Stimulated activated CD4-positive, alpha-beta T cell treated with anti-CD3 and anti-CD28 coated beads, Interleukin-15, amount 100 ng/mL, for 1 hour (primary cell): ENCODE measurements around the gene NOS1.
"Not testable (repeated sequence)": the region's sequence is repeated elsewhere in the genome, so short reads cannot be mapped to it uniquely, and the experiment has no call there.

Source experiments
- DNase-seq, 2 donors: peaks; one replicate each; pipeline ENCODE4 v3.0.0-alpha.2; 2020; ENCODE audit warnings: low read depth in 1 of 2, low spot score in 1 of 2

NOS1 gene

GRCh38 chr12:117273091-117273490 lies 88.3 kb downstream of the NOS1 start:
- no peak for DNase-seq

DNA sequence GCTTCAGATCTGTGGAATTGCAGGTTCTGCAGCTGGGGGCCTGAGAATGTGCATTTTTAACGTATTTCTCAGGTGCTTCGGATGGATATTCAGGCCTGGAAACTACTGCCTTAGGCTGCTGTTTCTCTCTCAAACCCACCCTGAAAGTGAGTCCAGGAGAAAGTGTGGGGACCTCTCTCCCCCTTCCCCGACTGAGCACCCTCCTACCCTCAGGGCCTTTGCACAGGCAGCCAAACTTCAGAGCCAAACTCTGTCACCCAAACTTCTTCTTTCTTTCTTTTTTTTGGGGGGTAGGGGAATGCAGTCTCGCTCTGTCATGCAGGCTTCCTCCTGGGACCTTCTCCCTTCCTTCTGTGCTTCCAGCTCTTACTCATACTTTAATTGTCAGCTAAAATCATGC lies 88.7 kb downstream of the NOS1 start:
- DNase-seq, result no peak

DNA sequence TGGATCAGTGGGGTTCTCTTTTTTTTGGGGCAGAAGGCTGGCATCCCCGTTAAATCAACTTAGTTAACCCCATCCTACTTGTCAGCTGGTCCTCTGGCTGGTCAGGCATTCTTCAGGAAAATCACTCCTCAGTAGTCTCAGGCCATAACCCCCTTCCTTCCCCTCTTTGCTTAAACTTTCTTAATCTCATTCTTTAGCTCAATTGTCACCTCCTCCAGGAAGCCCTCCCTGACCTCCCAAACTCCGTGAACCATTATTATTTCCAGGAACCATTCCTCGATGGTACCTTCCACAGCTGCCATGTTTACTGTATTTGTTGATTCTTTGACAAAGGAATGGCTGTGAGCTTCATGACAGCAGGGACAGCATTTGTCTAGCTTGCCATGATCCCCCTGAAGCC lies 98.7 kb downstream of the NOS1 start:
- no peak for DNase-seq

DNA sequence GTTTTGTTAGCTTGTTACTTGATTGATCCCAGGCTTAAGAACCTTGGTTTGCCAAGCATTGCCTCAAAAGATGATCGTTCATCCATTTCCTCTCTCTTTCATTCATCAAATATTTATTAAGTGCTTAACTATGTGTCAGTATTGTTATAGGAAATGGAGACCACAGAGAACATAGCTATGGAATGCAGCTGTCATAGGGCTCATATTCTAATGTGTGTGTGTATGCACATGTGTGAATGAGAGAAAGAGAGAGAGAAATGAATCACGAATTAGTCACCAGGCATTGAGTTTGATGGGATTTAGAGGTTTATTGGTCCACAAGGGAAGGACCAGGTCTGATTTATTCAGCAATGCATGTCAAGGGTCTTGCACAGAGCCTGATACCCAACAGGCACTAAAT lies 100.2 kb downstream of the NOS1 start:
- no peak for DNase-seq

DNA sequence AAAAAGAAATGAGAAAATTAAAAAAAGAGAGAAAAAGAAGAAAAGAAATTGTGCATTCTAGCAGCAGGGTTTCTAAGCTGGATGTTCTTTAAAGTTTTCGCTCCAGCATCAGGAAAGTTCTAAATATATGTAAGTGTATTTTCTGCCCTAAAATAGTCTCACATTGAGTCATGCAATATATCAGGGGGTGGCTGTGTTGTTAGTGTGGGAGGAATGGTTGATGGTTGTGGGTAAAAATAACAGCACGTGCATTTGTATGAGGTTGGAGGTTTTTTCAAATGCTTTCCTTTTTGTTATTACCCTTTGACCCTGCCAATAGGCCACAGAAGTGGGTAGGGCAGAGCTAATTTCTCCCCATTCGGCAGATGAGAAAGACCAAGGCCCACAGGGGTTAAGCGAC lies 106.0 kb downstream of the NOS1 start:
- DNase-seq, result no peak

DNA sequence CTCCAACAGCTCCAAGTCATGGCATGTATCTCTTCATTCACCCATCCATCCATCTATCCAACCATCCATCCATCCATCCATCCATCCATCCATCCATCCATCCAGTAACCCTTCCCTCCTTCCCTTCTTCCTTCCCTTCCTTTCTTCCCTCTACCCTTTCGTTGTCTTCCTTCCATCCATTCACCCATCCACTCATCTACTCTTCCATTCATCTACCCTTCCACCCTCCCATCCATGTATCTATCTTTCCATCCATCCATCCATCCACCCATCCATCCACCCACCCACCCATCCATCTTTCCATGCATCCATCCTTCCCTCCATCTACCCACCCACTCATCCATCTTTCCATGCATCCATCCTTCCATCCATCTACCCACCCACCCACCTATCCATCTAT lies 117.9 kb downstream of the NOS1 start:
- DNase-seq, result no peak

GRCh38 chr12:117241697-117242096 lies 119.7 kb downstream of the NOS1 start:
- DNase-seq, result no peak

- no peak for DNase-seq
Measured at GRCh38 chr12:117240081-117240755, 121.2 kb downstream of the NOS1 start.

DNA sequence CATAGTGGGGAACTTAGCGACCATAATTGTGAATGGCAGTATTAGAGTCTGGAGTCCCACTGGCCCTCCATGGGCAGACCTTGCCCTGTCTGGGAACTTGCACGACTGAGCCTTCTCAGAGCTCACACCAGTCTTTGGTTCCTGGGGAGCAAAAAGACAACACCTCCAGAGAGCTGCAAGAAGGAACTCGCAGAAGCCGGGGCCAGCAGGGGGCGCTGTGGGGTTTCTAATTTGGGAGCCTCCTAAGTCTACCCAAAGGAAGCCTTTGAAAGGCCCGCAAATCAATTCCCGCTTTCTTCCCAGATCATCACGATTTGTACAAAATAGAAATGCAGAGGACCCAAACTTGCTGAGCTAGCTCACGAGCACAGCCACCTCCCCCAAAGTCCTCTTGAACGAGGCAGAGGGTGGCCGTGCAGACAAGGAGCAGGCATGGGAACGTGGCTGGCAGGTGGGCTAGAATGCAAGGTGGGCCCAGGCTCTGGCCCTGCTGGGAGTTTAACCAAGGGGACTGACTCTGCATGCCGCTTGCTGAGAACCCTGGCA lies 124.9 kb downstream of the NOS1 start:
- DNase-seq, result peak; percentile 26 to 64

- no peak for DNase-seq
Measured at GRCh38 chr12:117235261-117235660, 126.2 kb downstream of the NOS1 start.

GRCh38 chr12:117234441-117234840 lies 127.0 kb downstream of the NOS1 start:
- DNase-seq, result no peak

DNA sequence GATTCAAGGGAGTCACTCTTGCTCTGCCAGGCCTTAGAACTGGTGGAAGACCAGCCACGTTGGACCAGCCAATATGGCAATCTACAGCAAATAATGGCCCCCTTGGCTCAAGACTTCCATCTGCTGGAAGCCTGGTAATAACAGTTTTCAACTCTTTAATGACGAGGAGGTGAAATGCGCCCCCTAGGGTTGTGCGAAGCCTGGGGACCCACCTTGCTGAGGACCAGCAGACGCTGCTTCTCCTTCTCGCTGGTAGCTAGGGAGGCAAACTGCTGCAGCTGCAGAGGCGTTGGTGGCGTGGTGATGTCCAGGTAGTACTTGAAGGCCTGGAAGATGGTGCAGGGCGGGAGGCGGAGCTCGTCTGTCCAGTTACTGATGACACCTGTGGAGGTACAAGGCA lies 129.7 kb downstream of the NOS1 start:
- no peak for DNase-seq

DNA sequence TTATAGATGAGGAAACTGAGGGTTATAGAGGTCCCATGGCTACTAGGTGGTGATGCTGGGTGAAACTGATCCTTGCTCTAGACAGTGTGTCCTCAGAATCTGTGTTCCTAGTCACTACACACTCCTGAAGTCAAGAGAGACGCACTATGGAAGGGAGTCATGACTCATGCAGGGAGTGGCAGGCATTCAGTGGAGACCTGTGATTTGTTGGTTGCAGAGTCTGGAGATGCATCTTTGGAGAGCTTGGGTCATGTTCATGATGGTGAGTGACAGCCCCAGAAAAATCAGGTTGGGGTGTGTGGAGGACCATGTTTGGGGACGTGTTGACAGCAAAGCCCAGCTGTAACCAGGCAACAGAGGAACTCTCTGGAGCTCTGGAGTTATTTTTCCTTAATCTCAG lies 133.2 kb downstream of the NOS1 start:
- no peak for DNase-seq

- DNase-seq, result no peak
Measured at GRCh38 chr12:117227000-117227653, 134.3 kb downstream of the NOS1 start.

DNA sequence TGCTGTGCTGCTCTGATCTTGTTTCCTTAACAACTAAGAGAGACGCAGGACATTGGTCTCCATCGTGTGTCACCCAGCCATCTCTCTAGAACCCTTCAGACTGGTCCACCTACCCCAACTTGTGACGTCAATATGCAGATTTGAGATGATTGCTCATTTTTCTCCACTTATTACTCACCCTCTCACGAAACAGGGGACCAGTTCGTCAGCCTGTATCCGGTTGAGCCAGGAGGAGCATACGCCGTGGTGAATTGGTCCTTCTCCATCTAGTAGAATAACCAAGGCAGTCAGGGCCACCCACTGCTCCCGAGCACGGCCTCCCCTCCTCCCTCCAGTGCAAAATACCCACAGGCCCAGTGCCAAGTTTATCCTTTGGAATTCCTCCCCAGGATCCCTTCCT lies 134.9 kb downstream of the NOS1 start:
- DNase-seq, result no peak

- DNase-seq, result no peak
Measured at GRCh38 chr12:117225179-117225578, 136.2 kb downstream of the NOS1 start.

- not testable (repeated sequence) for DNase-seq
Measured at GRCh38 chr12:117220947-117221346, 140.5 kb downstream of the NOS1 start.

DNA sequence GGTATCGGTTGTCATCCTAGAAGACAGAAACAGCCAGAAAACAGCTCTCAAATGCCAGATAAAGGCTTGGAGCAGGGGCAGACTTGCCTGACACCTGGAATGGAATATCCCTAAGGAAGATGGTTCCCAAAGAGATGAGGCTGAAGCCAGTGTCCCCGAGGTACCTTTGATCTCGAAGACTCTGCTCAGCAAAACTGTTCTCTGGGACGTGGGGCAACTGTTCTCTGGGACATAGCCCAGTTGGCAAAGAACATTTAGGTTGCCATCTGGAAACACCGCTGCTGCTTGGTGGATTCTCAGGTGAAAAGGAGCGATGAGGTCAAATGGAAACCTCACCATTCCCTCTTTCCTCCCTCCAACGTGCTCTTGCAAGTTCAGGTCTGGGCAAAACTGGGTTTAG lies 143.3 kb downstream of the NOS1 start:
- no peak for DNase-seq

- DNase-seq, result no peak
Measured at GRCh38 chr12:117216686-117217085, 144.7 kb downstream of the NOS1 start.

DNA sequence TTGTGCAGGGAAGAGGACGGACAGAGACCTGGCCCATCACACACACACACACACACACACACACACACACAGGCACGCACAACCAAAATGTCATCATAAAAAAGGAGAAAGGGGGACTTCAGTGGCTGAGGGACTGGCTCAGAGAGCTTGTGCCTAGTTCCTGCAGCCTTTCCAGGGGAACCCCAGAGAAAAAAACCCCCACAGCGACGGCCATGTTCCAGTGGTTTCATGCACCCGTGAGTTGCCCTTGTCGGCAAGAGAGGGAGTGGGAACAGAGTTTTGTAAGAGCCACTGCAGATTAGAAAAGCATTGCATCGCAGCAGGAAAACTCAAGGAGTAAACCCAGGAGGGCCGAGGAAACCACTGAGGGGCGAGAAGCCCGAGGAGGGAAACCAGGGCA lies 146.6 kb downstream of the NOS1 start:
- DNase-seq, result no peak

DNA sequence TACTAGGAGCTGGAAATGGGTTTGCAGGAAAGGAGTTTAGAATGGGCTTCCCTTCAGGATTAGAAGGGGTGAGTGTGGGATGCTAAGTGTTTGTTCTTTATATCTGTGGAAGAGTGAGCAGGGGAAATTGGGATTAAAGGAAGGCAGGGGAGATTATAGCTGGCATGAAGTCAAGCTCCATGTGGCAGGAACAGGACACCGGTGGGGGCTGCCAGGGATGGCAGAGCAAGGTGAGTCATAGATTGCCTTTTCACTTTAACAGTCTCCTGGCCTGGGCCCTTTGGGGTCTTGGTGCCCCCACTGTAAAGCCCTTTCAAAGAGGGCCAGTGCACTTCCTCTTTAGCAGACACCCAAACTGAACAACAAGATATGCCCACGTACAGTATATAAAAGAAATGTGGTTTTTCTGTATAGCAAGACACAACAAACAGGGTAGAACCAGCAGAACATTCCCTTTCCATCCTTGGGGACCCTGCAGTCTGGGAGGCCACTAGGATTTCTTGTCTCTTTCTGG lies 148.1 kb downstream of the NOS1 start:
- DNase-seq, result no peak

DNA sequence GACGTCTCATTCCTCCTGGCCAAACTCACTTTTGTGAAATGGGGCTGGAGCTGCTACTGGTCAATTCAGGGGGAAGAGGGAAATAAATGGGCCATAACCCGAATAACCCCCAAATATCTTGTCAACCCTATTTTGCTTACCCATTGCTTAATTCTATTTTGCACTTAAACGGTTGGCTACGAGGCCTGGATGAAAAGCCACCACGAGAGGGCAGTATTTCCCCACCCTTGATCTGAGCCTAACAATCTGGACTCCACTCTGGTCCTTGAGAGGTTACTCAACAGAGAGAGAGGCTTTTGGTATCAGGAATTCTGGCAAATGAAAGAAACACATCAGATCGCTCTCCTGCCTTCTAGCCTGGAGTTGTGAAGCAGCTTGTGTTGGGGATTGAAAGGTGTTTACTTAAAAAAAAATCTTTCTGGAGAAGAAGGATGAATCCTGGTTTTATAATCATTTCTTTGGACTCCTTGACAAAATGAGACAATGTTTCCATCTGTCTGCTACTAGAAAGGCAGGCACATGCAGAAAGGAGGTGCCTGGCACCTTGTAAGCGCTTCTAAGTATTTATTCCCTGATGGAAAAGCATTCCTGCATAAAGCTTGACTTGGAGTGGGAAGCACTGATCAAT lies 148.7 kb downstream of the NOS1 start:
- peak; percentile 22 to 32 for DNase-seq
